ENCODE measurements around the gene CDK11B.

The CDK11B gene

GRCh38 chr1:1591452-1591851 is 67.4 kb downstream of the CDK11B start:
- Histone ChIP-seq H3K79me1 (ENCODE audit: low read length) (no peaks in the 10 kb centered on the region), H3K4me1 (ENCODE audit: control insufficient read depth in 1 of 2, insufficient read depth in 2 of 2, low read length in 2 of 2) (no peaks in the 10 kb centered on the region), H3K27me3 (ENCODE audit: insufficient read depth, low read length) (no peaks in the 10 kb centered on the region), H3K9me3 (ENCODE audit: insufficient read depth, low read depth, low read length) (peaks cover 2% of the 10 kb centered on the region), H4K12ac (ENCODE audit: low read depth, low read length) (no peak overlapping the region), H3K4ac (ENCODE audit: low read depth, low read length) (no peak overlapping the region), H2BK12ac (ENCODE audit: low read length) (no peak overlapping the region), H2BK120ac (ENCODE audit: insufficient read depth, low read length, poor library complexity) (no peak overlapping the region), H3K18ac (ENCODE audit: low read length) (no peak overlapping the region), H3K9ac (ENCODE audit: low read length) (no peak overlapping the region), H4K91ac (ENCODE audit: low read depth, low read length) (no peak overlapping the region), H3K23ac (ENCODE audit: low read length) (no peak overlapping the region), H3K79me2 (ENCODE audit: control insufficient read depth, insufficient read depth, low read length, poor library complexity) (no peaks in the 10 kb centered on the region), H3K27ac (ENCODE audit: low read depth, low read length) (no peak overlapping the region), H2BK5ac (ENCODE audit: low read depth, low read length, poor library complexity) (no peak overlapping the region), H3K36me3 (ENCODE audit: control insufficient read depth in 1 of 2, insufficient read depth in 2 of 2, low read length in 2 of 2) (no peaks in the 10 kb centered on the region), H3K14ac (ENCODE audit: low read length) (no peak overlapping the region), H3K4me3 (ENCODE audit: low read depth, low read length) (no peak overlapping the region), H4K8ac (ENCODE audit: low read depth, low read length) (no peak overlapping the region), H3K4me2 (ENCODE audit: low read length) (no peak overlapping the region), H2AK5ac (ENCODE audit: low read length) (no peak overlapping the region), H2AFZ (ENCODE audit: insufficient read depth, low read length, poor library complexity) (no peak overlapping the region)
- DNase-seq: no peak
- WGBS (ENCODE audit: extremely low coverage, insufficient coverage, insufficient read length): no CpG with 5 or more reads among the region's 13 CpGs
